VCaP (cell line): Measurements from ENCODE around the gene PDZD7.

Source experiments
- H3K27ac ChIP-seq: fragments of 450-650 bp; 2 replicates; pipeline ENCODE4 v1.5.1; 2017
- CTCF ChIP-seq: fragments of 450-650 bp; conservative IDR thresholded peaks from 2 replicates; pipeline ENCODE4 v1.5.1; 2017; ENCODE audit warnings: mild to moderate bottlenecking, moderate library complexity

The PDZD7 gene

DNA sequence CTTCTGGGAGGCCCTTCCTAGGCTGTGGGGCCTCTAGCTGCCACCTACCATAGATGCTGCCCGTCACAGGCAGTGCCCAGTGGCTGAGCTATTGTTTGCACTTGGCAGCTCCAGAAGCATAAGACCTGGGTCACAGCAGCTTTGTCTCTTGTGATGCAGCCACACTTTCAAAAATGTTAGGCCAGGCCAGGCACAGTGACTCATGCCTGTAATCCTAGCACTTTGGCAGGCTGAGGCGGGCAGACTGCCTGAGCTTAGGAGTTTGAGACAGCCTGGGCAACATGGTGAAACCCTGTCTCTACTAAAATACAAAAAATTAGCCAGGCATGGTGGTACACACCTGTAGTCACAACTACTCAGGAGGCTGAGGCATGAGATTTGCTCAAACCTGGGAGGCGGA, 21.4 kb upstream of the PDZD7 start:
- no peak for TF ChIP-seq CTCF
- no peak overlapping the region for H3K27ac ChIP-seq

DNA sequence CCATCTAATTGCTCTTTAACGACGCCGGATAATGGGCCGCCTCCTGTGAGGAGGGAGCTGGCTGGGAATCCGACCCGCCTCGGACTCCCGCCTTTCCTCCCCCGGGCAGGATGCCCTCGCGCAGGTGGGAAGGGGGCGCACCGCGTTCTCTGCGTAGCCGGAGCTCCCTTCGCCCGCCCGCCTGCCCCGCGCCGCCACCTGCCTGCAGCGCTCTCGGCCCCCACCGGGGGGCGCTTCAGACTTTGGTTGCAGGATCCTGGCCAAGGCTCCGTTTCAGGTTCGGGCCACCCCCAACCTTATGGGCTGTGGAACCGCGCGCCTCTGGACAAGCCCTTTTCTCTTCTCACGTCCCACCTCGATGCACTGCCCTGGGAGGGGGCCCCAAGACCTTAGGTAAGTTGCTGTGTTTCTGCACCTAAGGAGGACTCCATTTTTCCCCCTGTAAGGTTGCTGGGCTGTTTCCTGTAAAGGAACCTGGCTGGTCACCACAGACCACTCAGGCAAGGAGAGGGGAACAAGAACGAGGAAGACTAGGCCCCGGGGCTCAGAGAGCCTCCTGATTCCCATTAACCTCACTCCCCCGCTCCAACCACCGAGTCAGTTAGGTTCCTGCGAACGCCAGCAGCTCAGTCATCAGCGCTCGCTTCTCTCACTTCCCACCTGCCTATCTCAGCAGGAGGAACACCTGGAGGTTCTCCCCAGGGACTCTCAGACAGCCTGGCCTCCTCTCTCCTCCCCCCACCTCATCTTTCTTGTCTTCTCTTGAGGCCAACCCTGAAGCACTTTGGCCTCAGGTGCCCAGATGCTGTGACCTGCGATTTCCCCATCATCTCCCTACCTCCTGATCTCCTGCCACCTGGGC, 19.5 kb upstream of the PDZD7 start:
- TF ChIP-seq CTCF: peak; percentile 87
- H3K27ac ChIP-seq: no peak overlapping the region; the same call in 1 of the 2 replicates

- no peak for TF ChIP-seq CTCF
Observed at GRCh38 chr10:101047961-101048892, 17.3 kb upstream of the PDZD7 start.

GRCh38 chr10:101047268-101047667, 16.3 kb upstream of the PDZD7 start:
- no peak for TF ChIP-seq CTCF
- H3K27ac ChIP-seq: no peak overlapping the region

More at GRCh38 chr10:101047961-101048892, 17.3 kb upstream of the PDZD7 start:
- no peak overlapping the region for H3K27ac ChIP-seq

- H3K27ac ChIP-seq: no peak overlapping the region
- no peak for TF ChIP-seq CTCF
Observed at GRCh38 chr10:101046332-101047238, 15.7 kb upstream of the PDZD7 start.

DNA sequence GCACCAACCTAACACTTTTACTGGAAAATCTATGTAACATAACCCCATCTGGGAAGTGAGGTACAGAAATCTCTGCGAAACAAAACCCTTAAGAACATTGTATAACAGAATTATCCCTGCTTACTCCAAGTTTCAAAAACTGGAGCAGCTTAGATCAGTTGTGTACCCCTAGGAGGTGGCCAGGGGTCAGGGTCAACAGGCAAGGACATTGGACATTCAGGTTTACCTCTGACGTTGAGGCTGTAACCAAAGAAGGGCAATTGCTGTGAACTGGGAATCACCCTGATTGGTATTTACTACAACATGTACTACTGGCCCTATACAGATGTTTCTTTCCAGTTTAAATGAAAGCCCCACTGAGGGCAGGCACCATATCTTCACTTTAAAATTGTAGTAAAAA, 13.2 kb upstream of the PDZD7 start:
- TF ChIP-seq CTCF: no peak
- H3K27ac ChIP-seq: peak overlapping the region; percentile 95
